K562 (cell line): ENCODE results near the gene SLC5A2. TPM values are rescaled to one million over a fixed set of nuclear protein-coding genes. Genes with fewer than 3 reads are reported as not detected.

ENCODE experiments used
- ARNT ChIP-seq, 2 experiments: fragments of 450-650 bp; IDR thresholded peaks; 2 replicates each; pipeline ENCODE4 v1.6.1; 2016; ENCODE audit warnings: mild to moderate bottlenecking in 1 of 2
- CXXC5 ChIP-seq: fragments of 250-450 bp; sonication (Bioruptor Pico); IDR thresholded peaks from 2 replicates; pipeline ENCODE4 v1.8.0; 2022; ENCODE audit warnings: inconsistent platforms, mild to moderate bottlenecking, moderate library complexity
- DIDO1 ChIP-seq: fragments of 450-650 bp; IDR thresholded peaks from 2 replicates; pipeline ENCODE4 v1.6.1; 2016; ENCODE audit warnings: low read depth, missing biosample characterization, missing genetic modification characterization
- EP300 ChIP-seq: IDR thresholded peaks from 2 replicates; pipeline ENCODE4 v1.6.1; 2012; ENCODE audit warnings: low read length, improper control_type of control experiment
- ESRRA ChIP-seq: fragments of 450-650 bp; IDR thresholded peaks from 2 replicates; pipeline ENCODE4 v1.6.1; 2014; ENCODE audit warnings: low read depth, mild to moderate bottlenecking, moderate library complexity, borderline replicate concordance
- ETV1 ChIP-seq: fragments of 450-650 bp; conservative IDR thresholded peaks from 2 replicates; pipeline ENCODE4 v1.6.1; 2016; ENCODE audit warnings: missing genetic modification characterization, control low read depth, low read depth, missing compliant biosample characterization
- FOXA1 ChIP-seq: fragments of 450-650 bp; IDR thresholded peaks from 2 replicates; pipeline ENCODE4 v1.6.1; 2016; ENCODE audit warnings: mild to moderate bottlenecking, borderline replicate concordance
- MEF2D ChIP-seq: conservative IDR thresholded peaks from 2 replicates; pipeline ENCODE4 v1.6.1; 2016; ENCODE audit warnings: low read depth, missing genetic modification characterization, missing compliant biosample characterization
- NRF1 ChIP-seq, 2 experiments: fragments of 450-650 bp; IDR thresholded peaks in 1 of 2; conservative IDR thresholded peaks in 1 of 2; 2 replicates each; pipeline ENCODE4 v1.6.1; 2014; ENCODE audit warnings: mild to moderate bottlenecking in 2 of 2
- SIN3A ChIP-seq, 2 experiments: fragments of 150-350 bp in 1 of 2; IDR thresholded peaks; 2 replicates each; pipeline ENCODE4 v1.6.1; 2011 to 2016; ENCODE audit warnings: borderline replicate concordance in 2 of 2, low read depth in 2 of 2, low read length in 2 of 2, mild to moderate bottlenecking in 2 of 2, moderate library complexity in 2 of 2; ENCODE audit not compliant: control insufficient read depth in 1 of 2
- SMAD3 ChIP-seq: fragments of 450-650 bp; formaldehyde crosslinking; conservative IDR thresholded peaks from 2 replicates; pipeline ENCODE4 v1.4.0; 2020; ENCODE audit warnings: mild to moderate bottlenecking
- TEAD1 ChIP-seq, 2 experiments: fragments of 450-650 bp in 1 of 2; sonication (generic) in 1 of 2; formaldehyde crosslinking; IDR thresholded peaks; 2 replicates each; pipeline versions ENCODE4 v1.4.0 to v1.8.0; 2020 to 2022; ENCODE audit warnings: mild to moderate bottlenecking in 2 of 2, missing genetic modification reagents in 1 of 2
- ZBED1 ChIP-seq: IDR thresholded peaks from 2 replicates; pipeline ENCODE4 v1.6.1; 2014
- ZEB2 ChIP-seq: fragments of 450-650 bp; IDR thresholded peaks from 2 replicates; pipeline ENCODE4 v1.6.1; 2016
- ZFPM2 ChIP-seq: fragments of 250-450 bp; sonication (Bioruptor Pico); IDR thresholded peaks from 2 replicates; pipeline ENCODE4 v1.5.1; 2022; ENCODE audit warnings: mild to moderate bottlenecking
- ZKSCAN8 ChIP-seq: fragments of 200-800 bp; sonication (Bioruptor generic); IDR thresholded peaks from 2 replicates; pipeline ENCODE4 v1.6.1; 2016; ENCODE audit warnings: missing genetic modification characterization, missing compliant biosample characterization
- ZNF224 ChIP-seq: sonication (generic); formaldehyde crosslinking; IDR thresholded peaks from 2 replicates; pipeline ENCODE4 v1.8.0; 2022; ENCODE audit warnings: mild to moderate bottlenecking, missing genetic modification reagents
- polyA plus RNA-seq, 8 experiments: library from polyadenylated mRNA; depleted of rRNA in 4 of 8; stranded (reverse) in 5 of 8; unstranded in 3 of 8; fragments of >200 nt; fragmentation: Nextera tagmentation in 2 of 8; fragmentation: Illumina TruSeq in 1 of 8; extraction: Ambion mirVana in 2 of 8; extraction: Trizol in 1 of 8; gene quantifications; 2 replicates each; pipeline versions ENCODE4 v1.2.1 to v1.2.3, GENCODE V29; 2011 to 2014; ENCODE audit warnings: inconsistent platforms in 1 of 8, missing spikeins in 1 of 8
- total RNA-seq, 7 experiments: library from RNA; depleted of rRNA in 6 of 7; stranded (reverse); fragments of >200 nt in 6 of 7; fragmentation: Illumina TruSeq in 2 of 7; extraction: Trizol in 2 of 7; gene quantifications; 2 replicates each; pipeline versions ENCODE4 v1.2.1 to v1.2.3, GENCODE V29; 2011 to 2021; ENCODE audit warnings: low replicate concordance in 1 of 7
- TF ChIP-seq, protein P1 (sequence below), 2 experiments: fragments of 450-650 bp in 1 of 2; sonication (generic) in 1 of 2; formaldehyde crosslinking in 1 of 2; IDR thresholded peaks; 2 replicates each; pipeline versions ENCODE4 v1.7.1 to v1.9.0; 2016 to 2022; ENCODE audit warnings: inconsistent platforms in 1 of 2, mild to moderate bottlenecking in 1 of 2, missing genetic modification reagents in 1 of 2
- TF ChIP-seq, protein P2 (sequence below): sonication (generic); formaldehyde crosslinking; IDR thresholded peaks from 2 replicates; pipeline ENCODE4 v1.8.0; 2023; ENCODE audit warnings: mild to moderate bottlenecking, missing genetic modification reagents

Gene SLC5A2
- total and polyA plus RNA-seq, 9 of the 15 experiments (the other 6 are each of a cell fraction or from before 2014, with no cell fraction given) = 0.07 to 2.7 (median 2.2) TPM; not detected in 6

DNA sequence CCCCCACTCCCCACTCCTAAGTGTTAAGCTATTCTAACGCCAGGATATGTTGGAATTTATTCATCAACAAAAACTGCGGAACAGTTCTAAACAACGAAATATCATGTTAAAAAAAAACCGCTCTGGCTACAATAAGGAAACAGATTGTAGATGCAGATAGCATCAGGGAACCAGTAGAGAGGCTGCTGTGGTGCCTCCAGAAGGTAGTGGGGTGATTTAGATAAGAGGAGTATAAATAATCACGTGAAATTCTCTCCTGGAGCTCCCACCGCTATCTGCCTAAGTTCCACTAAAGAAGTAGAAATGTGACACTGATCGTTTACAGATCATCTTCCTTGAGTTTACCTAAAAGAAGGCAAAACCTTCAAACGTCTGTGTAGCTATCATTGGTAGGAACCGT is 52.8 kb downstream of the SLC5A2 start (continued):
- TF ChIP-seq, protein P1, sequence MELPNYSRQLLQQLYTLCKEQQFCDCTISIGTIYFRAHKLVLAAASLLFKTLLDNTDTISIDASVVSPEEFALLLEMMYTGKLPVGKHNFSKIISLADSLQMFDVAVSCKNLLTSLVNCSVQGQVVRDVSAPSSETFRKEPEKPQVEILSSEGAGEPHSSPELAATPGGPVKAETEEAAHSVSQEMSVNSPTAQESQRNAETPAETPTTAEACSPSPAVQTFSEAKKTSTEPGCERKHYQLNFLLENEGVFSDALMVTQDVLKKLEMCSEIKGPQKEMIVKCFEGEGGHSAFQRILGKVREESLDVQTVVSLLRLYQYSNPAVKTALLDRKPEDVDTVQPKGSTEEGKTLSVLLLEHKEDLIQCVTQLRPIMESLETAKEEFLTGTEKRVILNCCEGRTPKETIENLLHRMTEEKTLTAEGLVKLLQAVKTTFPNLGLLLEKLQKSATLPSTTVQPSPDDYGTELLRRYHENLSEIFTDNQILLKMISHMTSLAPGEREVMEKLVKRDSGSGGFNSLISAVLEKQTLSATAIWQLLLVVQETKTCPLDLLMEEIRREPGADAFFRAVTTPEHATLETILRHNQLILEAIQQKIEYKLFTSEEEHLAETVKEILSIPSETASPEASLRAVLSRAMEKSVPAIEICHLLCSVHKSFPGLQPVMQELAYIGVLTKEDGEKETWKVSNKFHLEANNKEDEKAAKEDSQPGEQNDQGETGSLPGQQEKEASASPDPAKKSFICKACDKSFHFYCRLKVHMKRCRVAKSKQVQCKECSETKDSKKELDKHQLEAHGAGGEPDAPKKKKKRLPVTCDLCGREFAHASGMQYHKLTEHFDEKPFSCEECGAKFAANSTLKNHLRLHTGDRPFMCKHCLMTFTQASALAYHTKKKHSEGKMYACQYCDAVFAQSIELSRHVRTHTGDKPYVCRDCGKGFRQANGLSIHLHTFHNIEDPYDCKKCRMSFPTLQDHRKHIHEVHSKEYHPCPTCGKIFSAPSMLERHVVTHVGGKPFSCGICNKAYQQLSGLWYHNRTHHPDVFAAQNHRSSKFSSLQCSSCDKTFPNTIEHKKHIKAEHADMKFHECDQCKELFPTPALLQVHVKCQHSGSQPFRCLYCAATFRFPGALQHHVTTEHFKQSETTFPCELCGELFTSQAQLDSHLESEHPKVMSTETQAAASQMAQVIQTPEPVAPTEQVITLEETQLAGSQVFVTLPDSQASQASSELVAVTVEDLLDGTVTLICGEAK (IDR thresholded peaks at IDR 0.05) = 0 out of 2 replicates have a peak, but pooled peaks have one; percentile 31
- TF ChIP-seq, protein P1 (CRISPR knock-in tag; IDR thresholded peaks at IDR 0.05) = no peak
- TF ChIP-seq ESRRA (no peak), TEAD1 (CRISPR knock-in tag; IDR thresholded peaks at IDR 0.05) (no peak), FOXA1 (no peak), SMAD3 (CRISPR knock-in tag) (no peak), MEF2D (tag) (no peak), ARNT (IDR thresholded peaks at IDR 0.05) (no peak), ZEB2 (no peak), ETV1 (tag) (no peak), ZFPM2 (CRISPR knock-in tag) (no peak), EP300 (peak; percentile 77), ZKSCAN8 (CRISPR knock-in tag) (no peak), ZNF224 (no peak), ZBED1 (no peak), CXXC5 (CRISPR knock-in tag) (no peak), NRF1 (conservative IDR thresholded peaks at IDR 0.05 in 1 of 2, IDR thresholded peaks at IDR 0.05 in 1 of 2) (0 out of 4 replicates have a peak, but pooled peaks of 1 of the 2 experiments have one; percentile 28), DIDO1 (tag) (no peak), SIN3A (IDR thresholded peaks at IDR 0.05; ENCODE audit: borderline replicate concordance in 2 of 2, control insufficient read depth in 1 of 2, low read depth in 2 of 2, low read length in 2 of 2) (no peak)
- TF ChIP-seq, protein P2, sequence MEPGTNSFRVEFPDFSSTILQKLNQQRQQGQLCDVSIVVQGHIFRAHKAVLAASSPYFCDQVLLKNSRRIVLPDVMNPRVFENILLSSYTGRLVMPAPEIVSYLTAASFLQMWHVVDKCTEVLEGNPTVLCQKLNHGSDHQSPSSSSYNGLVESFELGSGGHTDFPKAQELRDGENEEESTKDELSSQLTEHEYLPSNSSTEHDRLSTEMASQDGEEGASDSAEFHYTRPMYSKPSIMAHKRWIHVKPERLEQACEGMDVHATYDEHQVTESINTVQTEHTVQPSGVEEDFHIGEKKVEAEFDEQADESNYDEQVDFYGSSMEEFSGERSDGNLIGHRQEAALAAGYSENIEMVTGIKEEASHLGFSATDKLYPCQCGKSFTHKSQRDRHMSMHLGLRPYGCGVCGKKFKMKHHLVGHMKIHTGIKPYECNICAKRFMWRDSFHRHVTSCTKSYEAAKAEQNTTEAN (CRISPR knock-in tag) = no peak
